Measurements from ENCODE around the gene LRRC45. TPM values are rescaled to one million over a fixed set of nuclear protein-coding genes. Genes with fewer than 3 reads are reported as not detected.

LRRC45 gene
- total and polyA plus RNA-seq, 2 of the 4 experiments (the other 2 are of a cell fraction) = 7.2 to 10.2 TPM

- peak within 1 kb of the TSS in 1 of 2 experiments; percentile 78; a peak in 2 of 4 replicates for H4K8ac ChIP-seq (ENCODE audit: low read depth in 2 of 2, low read length in 2 of 2)
- H4K20me1 ChIP-seq (ENCODE audit: insufficient read depth, low read length) = peaks cover 5% of the 10 kb centered on the region
- H4K91ac ChIP-seq (ENCODE audit: insufficient read depth, low read depth, low read length) = no peak within 1 kb of the TSS
- peaks cover 7 to 12% of the 10 kb centered on the region in 2 experiments for H3K79me1 ChIP-seq (ENCODE audit: low read depth in 1 of 2, low read length in 2 of 2)
- DNase-seq (peak; percentile 90), ATAC-seq (ENCODE audit: low read depth) (peak; percentile 98)
- H2AK5ac ChIP-seq (ENCODE audit: low read depth, low read length) = peak within 1 kb of the TSS; percentile 33; the same call in 1 of the 2 replicates
- no peak within 1 kb of the TSS for H2BK20ac ChIP-seq (ENCODE audit: low read depth, low read length)
- no peak within 1 kb of the TSS; the same call in 1 of the 2 replicates for H4K5ac ChIP-seq (ENCODE audit: low read depth, low read length)
- intact Hi-C loops (cut with micrococcal nuclease) (loop anchor here (2.0 to 10.0 kb wide), 2 partner anchors 62 to 288 kb away; partner anchors contain the start of gene FASN), dilution Hi-C loops (cut with HindIII; ENCODE audit: low sequenced_read_pairs, unreplicated experiment) (no loop called here), in situ Hi-C loops (cut with MboI; ENCODE audit: low sequenced_read_pairs) (no loop called here)
- peak within 1 kb of the TSS; percentile 96 for H2AFZ ChIP-seq (replicated peaks; ENCODE audit: low read length, poor library complexity)
- no peak within 1 kb of the TSS for H3K18ac ChIP-seq (ENCODE audit: low read depth, low read length)
- H2BK15ac ChIP-seq (ENCODE audit: low read depth, low read length) = no peak within 1 kb of the TSS
- peak within 1 kb of the TSS; percentile 33; the same call in 1 of the 2 replicates for H3K23ac ChIP-seq (ENCODE audit: low read depth, low read length)
- no peaks in the 10 kb centered on the region for H3K27me3 ChIP-seq (ENCODE audit: control insufficient read depth, insufficient read depth, low read length)
- CTCF ChIA-PET = interaction anchor here (0.5 to 1.7 kb wide), 4 partner anchors 14 to 78 kb away, joined by 3 to 7 read pairs (median 4); partner anchors contain the start of genes CENPX and LRRC45
- no TSS peak for BruUV-seq (replicated peaks)
- H3K9me3 ChIP-seq (ENCODE audit: control insufficient read depth, insufficient read depth, low read length) = no peaks in the 10 kb centered on the region
- TF ChIP-seq RCOR1 (IDR thresholded peaks at IDR 0.05; ENCODE audit: insufficient replicate concordance, low read length) (no peak), CEBPB (IDR thresholded peaks at IDR 0.05; ENCODE audit: low read depth, low read length) (no peak), NFE2L2 (IDR thresholded peaks at IDR 0.05; ENCODE audit: low read depth, low read length) (no peak), SMC3 (IDR thresholded peaks at IDR 0.05; ENCODE audit: low read depth, low read length) (0 out of 2 replicates have a peak, but pooled peaks have one; percentile 5), POLR2A (IDR thresholded peaks at IDR 0.05; ENCODE audit: low read depth, low read length) (peak; percentile 60), MAZ (IDR thresholded peaks at IDR 0.05; ENCODE audit: borderline replicate concordance, low read depth, low read length) (peak; percentile 66; the same call in 1 of the 2 replicates), BHLHE40 (IDR thresholded peaks at IDR 0.05; ENCODE audit: low read depth, low read length) (peak; percentile 43; the same call in 1 of the 2 replicates), RAD21 (IDR thresholded peaks at IDR 0.05; ENCODE audit: low read length) (peak; percentile 35; the same call in 1 of the 2 replicates), CTCF (conservative IDR thresholded peaks at IDR 0.05; ENCODE audit: low read depth, low read length) (peak; percentile 87), MXI1 (IDR thresholded peaks at IDR 0.05; ENCODE audit: borderline replicate concordance, low read depth, low read length) (peak; percentile 54; the same call in 1 of the 2 replicates)
- H3K27ac ChIP-seq (ENCODE audit: insufficient read depth, low read length) = peak within 1 kb of the TSS; percentile 65
- H3K9me1 ChIP-seq (ENCODE audit: insufficient read depth, low read length) = 0 out of 2 replicates have a peak, but pooled peaks cover 7% of the 10 kb centered on the region
- peak within 1 kb of the TSS; percentile 79 for H2BK5ac ChIP-seq (ENCODE audit: low read depth, low read length, poor library complexity, severe bottlenecking)
- H3K56ac ChIP-seq (ENCODE audit: extremely low read depth, insufficient read depth, low read length) = peak within 1 kb of the TSS; percentile 48; the same call in 1 of the 2 replicates
- H3K4ac ChIP-seq (ENCODE audit: low read depth, low read length) = peak within 1 kb of the TSS; percentile 22
- H3K9ac ChIP-seq (ENCODE audit: low read depth, low read length) = peak within 1 kb of the TSS; percentile 61
- H3K14ac ChIP-seq (replicated peaks; ENCODE audit: low read depth, low read length) = peak within 1 kb of the TSS; percentile 72; the same call in 1 of the 2 replicates
- peak within 1 kb of the TSS; percentile 97 for H2AK9ac ChIP-seq (replicated peaks; ENCODE audit: low read depth, low read length, poor library complexity)
- H3K36me3 ChIP-seq (ENCODE audit: control insufficient read depth, insufficient read depth, low read length) = no peaks in the 10 kb centered on the region
- WGBS, 2 experiments (ENCODE audit: extremely low coverage in 2 of 2, insufficient read length in 1 of 2) = 0% methylated on average over 47 of the region's 92 CpGs; no CpG with 5 or more reads in 1 of the 2 experiments
- peak within 1 kb of the TSS; percentile 54 for H3K4me3 ChIP-seq (ENCODE audit: insufficient read depth, low read depth, low read length)
- H2BK120ac ChIP-seq (ENCODE audit: low read depth, low read length) = no peak within 1 kb of the TSS
- POLR2A ChIA-PET (ENCODE audit: unreplicated experiment) = interaction anchor here (0.6 kb wide), 1 partner anchor 61 kb away, joined by 4 read pairs; the partner anchor contains the start of gene FASN
- peaks cover 7% of the 10 kb centered on the region for H3K4me1 ChIP-seq (ENCODE audit: control insufficient read depth, insufficient read depth, low read length)
- H3K4me2 ChIP-seq (ENCODE audit: low read depth, low read length) = peak within 1 kb of the TSS; percentile 97
Observed at GRCh38 chr17:82037092-82037888, 14.2 kb downstream of the LRRC45 start, which contains the start of gene DCXR. Gene DCXR (minus strand): TSS chr17:82037697. CDS start chr17:82037682, 15 bp downstream.

Data from IMR-90 (cell line).